Tibial nerve (tissue), 4 donors: ENCODE results near the gene CDKN2B. TPM values are rescaled to one million over a fixed set of nuclear protein-coding genes. Genes with fewer than 3 reads are reported as not detected.

ENCODE experiments used
- DNase-seq, 2 donors: peaks; one replicate each; pipeline ENCODE4 v3.0.0-alpha.2; 2019; ENCODE audit warnings: low spot score in 2 of 2
- H3K27ac ChIP-seq, 4 donors: fragments of 200-600 bp; sonication (generic) in 3 of 4; one replicate each; pipeline ENCODE4 v1.5.1; 2017 to 2019; ENCODE audit warnings: mild to moderate bottlenecking in 1 of 4
- H3K27me3 ChIP-seq, 2 donors: fragments of 200-600 bp; sonication (generic) in 1 of 2; one replicate each; pipeline versions ENCODE4 v1.5.1 to v1.6.0; 2017 to 2019
- H3K36me3 ChIP-seq, 3 donors: fragments of 200-600 bp; sonication (generic); one replicate each; pipeline ENCODE4 v1.5.1; 2018 to 2019
- H3K4me1 ChIP-seq, 4 donors: fragments of 200-600 bp; sonication (generic) in 3 of 4; one replicate each; pipeline ENCODE4 v1.5.1; 2017 to 2019
- H3K4me3 ChIP-seq, 4 donors: fragments of 200-600 bp; sonication (generic) in 3 of 4; one replicate each; pipeline ENCODE4 v1.5.1; 2017 to 2019; ENCODE audit warnings: mild to moderate bottlenecking in 1 of 4, moderate library complexity in 1 of 4
- H3K9me3 ChIP-seq, 4 donors: fragments of 200-600 bp; sonication (generic) in 3 of 4; one replicate each; pipeline ENCODE4 v1.5.1; 2017 to 2019
- EP300 ChIP-seq, 2 donors: sonication (generic); formaldehyde crosslinking; IDR thresholded peaks; one replicate each; pipeline ENCODE4 v1.6.1; 2017; ENCODE audit warnings: antibody characterized with exemption in 2 of 2, mild to moderate bottlenecking in 1 of 2
- POLR2A ChIP-seq, 2 donors: fragments of 450-650 bp; IDR thresholded peaks; one replicate each; pipeline ENCODE4 v1.6.1; 2017; ENCODE audit warnings: antibody characterized with exemption in 2 of 2, mild to moderate bottlenecking in 2 of 2, moderate library complexity in 2 of 2
- WGBS, 2 donors: methylation state at CpG; one replicate each; pipeline ENCODE4 v1.1.5; 2018; 5-methylcytosine and 5-hydroxymethylcytosine counted together
- total RNA-seq, 4 donors: library from RNA; depleted of rRNA; stranded (reverse); fragments of >200 nt; gene quantifications; one replicate each; pipeline ENCODE4 v1.1.0, GENCODE V29; 2016
- TF ChIP-seq, protein P1 (sequence below), 5 experiments: fragments of 200-600 bp in 3 of 5; fragments of 450-650 bp in 2 of 5; sonication (generic) in 3 of 5; IDR thresholded peaks; one replicate each; pipeline ENCODE4 v1.5.1; 2016 to 2019; ENCODE audit warnings: antibody characterized with exemption in 5 of 5, mild to moderate bottlenecking in 3 of 5, moderate library complexity in 2 of 5

The CDKN2B gene
- total RNA-seq, 4 donors from 2014 or later: 18.2 to 33.1 (median 27.6) TPM

- TF ChIP-seq, protein P1, sequence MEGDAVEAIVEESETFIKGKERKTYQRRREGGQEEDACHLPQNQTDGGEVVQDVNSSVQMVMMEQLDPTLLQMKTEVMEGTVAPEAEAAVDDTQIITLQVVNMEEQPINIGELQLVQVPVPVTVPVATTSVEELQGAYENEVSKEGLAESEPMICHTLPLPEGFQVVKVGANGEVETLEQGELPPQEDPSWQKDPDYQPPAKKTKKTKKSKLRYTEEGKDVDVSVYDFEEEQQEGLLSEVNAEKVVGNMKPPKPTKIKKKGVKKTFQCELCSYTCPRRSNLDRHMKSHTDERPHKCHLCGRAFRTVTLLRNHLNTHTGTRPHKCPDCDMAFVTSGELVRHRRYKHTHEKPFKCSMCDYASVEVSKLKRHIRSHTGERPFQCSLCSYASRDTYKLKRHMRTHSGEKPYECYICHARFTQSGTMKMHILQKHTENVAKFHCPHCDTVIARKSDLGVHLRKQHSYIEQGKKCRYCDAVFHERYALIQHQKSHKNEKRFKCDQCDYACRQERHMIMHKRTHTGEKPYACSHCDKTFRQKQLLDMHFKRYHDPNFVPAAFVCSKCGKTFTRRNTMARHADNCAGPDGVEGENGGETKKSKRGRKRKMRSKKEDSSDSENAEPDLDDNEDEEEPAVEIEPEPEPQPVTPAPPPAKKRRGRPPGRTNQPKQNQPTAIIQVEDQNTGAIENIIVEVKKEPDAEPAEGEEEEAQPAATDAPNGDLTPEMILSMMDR (IDR thresholded peaks at IDR 0.05): no peak
- TF ChIP-seq POLR2A (IDR thresholded peaks at IDR 0.05) (no peak), EP300 (IDR thresholded peaks at IDR 0.05) (no peak)
- H3K27me3 ChIP-seq: no peaks in the 10 kb centered on the region
- H3K27ac ChIP-seq: no peak overlapping the region
- no peak for DNase-seq
- WGBS, 2 donors: 82 to 88% methylated on average over 2 of the region's 2 CpGs
- no peaks in the 10 kb centered on the region for H3K36me3 ChIP-seq
- peaks cover 0 to 9% (median 3%) of the 10 kb centered on the region in 4 donors for H3K4me1 ChIP-seq
- H3K4me3 ChIP-seq: no peak overlapping the region
- H3K9me3 ChIP-seq: no peaks in the 10 kb centered on the region
These were observed 38.5 kb upstream of the CDKN2B start for GRCh38 chr9:22047596-22047995.

DNA sequence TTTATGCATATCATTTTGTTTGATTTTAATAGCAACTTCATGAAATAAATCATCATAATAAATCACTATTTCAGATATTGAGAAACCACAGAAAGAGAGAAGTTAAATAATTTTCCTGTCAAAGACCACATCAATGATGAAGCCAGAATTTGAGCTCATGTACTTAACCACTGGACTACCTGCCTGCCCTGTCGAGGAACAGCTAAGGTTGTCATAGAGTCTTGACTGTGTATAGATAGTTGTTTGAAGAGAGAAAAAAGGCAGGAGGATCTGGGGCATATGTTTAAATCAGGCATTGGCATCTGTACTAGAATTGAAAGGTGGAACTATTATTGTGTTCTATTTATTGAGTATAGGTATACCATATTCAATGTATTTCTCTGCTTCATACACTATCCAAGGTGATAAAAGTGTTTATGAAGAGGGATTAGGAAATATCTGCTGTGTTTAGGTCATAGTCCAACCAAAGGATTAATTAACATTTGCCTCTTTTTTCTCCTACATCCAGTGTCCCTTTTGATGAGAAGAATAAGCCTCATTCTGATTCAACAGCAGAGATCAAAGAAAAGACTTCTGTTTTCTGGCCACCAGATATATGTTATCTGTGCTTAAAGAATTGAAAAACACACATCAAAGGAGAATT is 37.3 kb upstream of the CDKN2B start:
- no peaks in the 10 kb centered on the region for H3K36me3 ChIP-seq
- DNase-seq: no peak
- no peak overlapping the region for H3K4me3 ChIP-seq
- H3K9me3 ChIP-seq: no peaks in the 10 kb centered on the region
- no peaks in the 10 kb centered on the region for H3K27me3 ChIP-seq
- no peak overlapping the region for H3K27ac ChIP-seq
- H3K4me1 ChIP-seq: no peaks in the 10 kb centered on the region
- WGBS, 2 donors: 78 to 95% methylated on average over 1 of the region's 1 CpG
- TF ChIP-seq, protein P1 (IDR thresholded peaks at IDR 0.05): no peak
- TF ChIP-seq EP300 (IDR thresholded peaks at IDR 0.05) (no peak), POLR2A (IDR thresholded peaks at IDR 0.05) (no peak)

DNA sequence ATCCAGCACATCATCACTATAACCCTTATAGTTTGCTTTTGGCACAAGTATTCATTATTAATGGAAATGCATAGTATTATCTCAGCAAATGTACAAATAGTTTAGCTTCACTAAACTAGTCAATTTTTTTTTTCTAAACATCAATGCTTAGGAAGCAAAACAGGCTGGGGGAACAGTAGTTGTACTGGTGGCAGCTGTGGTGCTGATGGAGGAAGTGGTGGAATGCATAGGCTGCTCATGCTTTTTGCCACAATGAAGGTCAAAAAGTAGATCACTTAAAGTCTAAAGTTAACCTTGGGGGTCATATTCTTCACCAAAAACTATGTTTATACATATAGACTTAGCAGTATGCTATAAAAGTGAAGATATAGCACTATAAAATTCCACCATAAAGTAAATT is 36.3 kb upstream of the CDKN2B start:
- H3K27ac ChIP-seq: no peak overlapping the region
- no peaks in the 10 kb centered on the region for H3K9me3 ChIP-seq
- no peaks in the 10 kb centered on the region for H3K27me3 ChIP-seq
- DNase-seq: no peak
- no peak for TF ChIP-seq EP300 (IDR thresholded peaks at IDR 0.05)
- TF ChIP-seq, protein P1 (IDR thresholded peaks at IDR 0.05): no peak
- TF ChIP-seq POLR2A (IDR thresholded peaks at IDR 0.05): no peak
- no peaks in the 10 kb centered on the region for H3K4me1 ChIP-seq
- no peaks in the 10 kb centered on the region for H3K36me3 ChIP-seq
- no peak overlapping the region for H3K4me3 ChIP-seq

GRCh38 chr9:22044583-22044982 is 35.5 kb upstream of the CDKN2B start:
- no peak for DNase-seq
- no peak overlapping the region for H3K27ac ChIP-seq
- peaks cover 0 to under 1% (median under 1%) of the 10 kb centered on the region in 4 donors for H3K4me1 ChIP-seq
- H3K9me3 ChIP-seq: no peaks in the 10 kb centered on the region
- no peak for TF ChIP-seq POLR2A (IDR thresholded peaks at IDR 0.05)
- H3K36me3 ChIP-seq: no peaks in the 10 kb centered on the region
- no peaks in the 10 kb centered on the region for H3K27me3 ChIP-seq
- H3K4me3 ChIP-seq: no peak overlapping the region

- no peaks in the 10 kb centered on the region for H3K27me3 ChIP-seq
- H3K4me1 ChIP-seq: peaks cover 0 to 7% (median 3%) of the 10 kb centered on the region in 4 donors
- H3K36me3 ChIP-seq: no peaks in the 10 kb centered on the region
- 48 to 68% methylated on average over 3 of the region's 3 CpGs for WGBS, 2 donors
- no peaks in the 10 kb centered on the region for H3K9me3 ChIP-seq
- no peak overlapping the region for H3K27ac ChIP-seq
- TF ChIP-seq POLR2A (IDR thresholded peaks at IDR 0.05) (no peak), EP300 (IDR thresholded peaks at IDR 0.05) (no peak)
- TF ChIP-seq, protein P1 (IDR thresholded peaks at IDR 0.05): no peak
- DNase-seq: no peak
- no peak overlapping the region for H3K4me3 ChIP-seq
These were observed 34.8 kb upstream of the CDKN2B start for GRCh38 chr9:22043928-22044327.

DNA sequence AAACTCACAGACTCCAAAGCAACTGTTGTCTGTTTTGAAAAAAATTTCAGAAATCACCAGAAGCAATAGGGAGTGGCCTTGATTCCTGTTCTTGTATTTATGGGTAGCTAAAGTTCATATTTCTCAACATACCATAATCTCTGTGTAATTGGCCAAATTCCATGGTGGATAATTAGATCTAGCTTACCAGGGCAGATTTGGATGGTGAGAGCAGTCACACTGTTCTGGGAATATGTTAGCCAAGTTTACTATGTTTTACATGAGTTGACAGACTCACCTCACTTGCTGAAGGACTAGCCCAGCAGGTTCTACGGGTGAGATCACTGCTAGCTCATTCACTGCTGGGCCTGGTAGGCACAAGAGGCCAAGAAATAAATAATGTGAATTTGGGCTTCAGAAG is 32.7 kb upstream of the CDKN2B start:
- no peaks in the 10 kb centered on the region for H3K36me3 ChIP-seq
- H3K4me1 ChIP-seq: peaks cover 0 to 23% (median 6%) of the 10 kb centered on the region in 4 donors
- 50 to 76% methylated on average over 1 of the region's 1 CpG for WGBS, 2 donors
- H3K9me3 ChIP-seq: no peaks in the 10 kb centered on the region
- DNase-seq: no peak
- TF ChIP-seq POLR2A (IDR thresholded peaks at IDR 0.05): no peak
- TF ChIP-seq, protein P1 (IDR thresholded peaks at IDR 0.05): no peak
- TF ChIP-seq EP300 (IDR thresholded peaks at IDR 0.05): no peak
- no peak overlapping the region for H3K27ac ChIP-seq
- no peaks in the 10 kb centered on the region for H3K27me3 ChIP-seq
- H3K4me3 ChIP-seq: no peak overlapping the region
